IMR-90 (cell line): ENCODE measurements around the gene CORO1C. TPM values are rescaled to one million over a fixed set of nuclear protein-coding genes. Genes with fewer than 3 reads are reported as not detected.

Experiments
- ATAC-seq: fragments of 200-7000 bp; cut with Tn5 transposase; 2 replicates; pipeline ENCODE4 v1.9.1; 2020; ENCODE audit warnings: low read depth, mild to moderate bottlenecking, moderate library complexity
- BruUV-seq: library from RNA; stranded (reverse); fragments of 400-500 nt; replicated peaks from 2 replicates; lab custom pipeline; 2021; lab: Mats Ljungman, UMichigan
- CTCF ChIA-PET: fragments of 300-600 bp; formaldehyde crosslinking; extraction: SDS; loops from one replicate; lab custom pipeline; 2021; ENCODE audit warnings: antibody characterized with exemption; lab: Yijun Ruan, JAX
- POLR2A ChIA-PET: fragments of 300-600 bp; sonication (Branson Sonifier 250); formaldehyde crosslinking; loops from one replicate; lab custom pipeline; 2022; ENCODE audit warnings: antibody characterized with exemption; ENCODE audit not compliant: unreplicated experiment; lab: Charles Lee
- DNase-seq: peaks from one replicate; pipeline ENCODE4 v3.0.0; 2013
- H2AFZ ChIP-seq: replicated peaks from 2 replicates; pipeline ENCODE3; 2013; ENCODE audit warnings: low read length, mild to moderate bottlenecking; ENCODE audit not compliant: poor library complexity
- H2AK5ac ChIP-seq: 2 replicates; pipeline ENCODE4 v1.6.1; 2013; ENCODE audit warnings: low read depth, low read length, inconsistent platforms
- H2AK9ac ChIP-seq: replicated peaks from 2 replicates; pipeline ENCODE3; 2013; ENCODE audit warnings: mild to moderate bottlenecking, low read depth, low read length, moderate library complexity; ENCODE audit not compliant: poor library complexity
- H2BK120ac ChIP-seq: 2 replicates; pipeline ENCODE4 v1.6.1; 2013; ENCODE audit warnings: low read depth, low read length, inconsistent platforms
- H2BK15ac ChIP-seq: 3 replicates; pipeline ENCODE4 v1.6.1; 2013; ENCODE audit warnings: low read depth, low read length, inconsistent platforms
- H2BK20ac ChIP-seq: 2 replicates; pipeline ENCODE4 v1.6.1; 2013; ENCODE audit warnings: low read depth, mild to moderate bottlenecking, inconsistent platforms, low read length, moderate library complexity
- H2BK5ac ChIP-seq: 2 replicates; pipeline ENCODE4 v1.6.1; 2013; ENCODE audit warnings: mild to moderate bottlenecking, low read depth, low read length, inconsistent platforms; ENCODE audit not compliant: poor library complexity, severe bottlenecking
- H3K14ac ChIP-seq: replicated peaks from 2 replicates; pipeline ENCODE4 v1.6.1; 2013; ENCODE audit warnings: low read depth, low read length, inconsistent platforms
- H3K18ac ChIP-seq: 2 replicates; pipeline ENCODE4 v1.6.1; 2013; ENCODE audit warnings: low read depth, low read length, control low read depth
- H3K23ac ChIP-seq: 2 replicates; pipeline ENCODE4 v1.6.1; 2013; ENCODE audit warnings: low read depth, low read length, inconsistent platforms
- H3K27ac ChIP-seq: 2 replicates; pipeline ENCODE4 v1.5.1; 2013; ENCODE audit warnings: mild to moderate bottlenecking, control low read depth, low read length; ENCODE audit not compliant: insufficient read depth
- H3K27me3 ChIP-seq: 2 replicates; pipeline ENCODE4 v1.6.1; 2013; ENCODE audit warnings: low read length; ENCODE audit not compliant: control insufficient read depth, insufficient read depth
- H3K36me3 ChIP-seq: 2 replicates; pipeline ENCODE4 v1.6.1; 2013; ENCODE audit warnings: low read length, mixed read lengths; ENCODE audit not compliant: control insufficient read depth, insufficient read depth
- H3K4ac ChIP-seq: 2 replicates; pipeline ENCODE4 v1.6.1; 2013; ENCODE audit warnings: low read depth, low read length, inconsistent platforms
- H3K4me1 ChIP-seq: 2 replicates; pipeline ENCODE4 v1.6.1; 2013; ENCODE audit warnings: low read length, mixed read lengths; ENCODE audit not compliant: control insufficient read depth, insufficient read depth
- H3K4me2 ChIP-seq: 2 replicates; pipeline ENCODE4 v1.6.1; 2013; ENCODE audit warnings: low read depth, mild to moderate bottlenecking, control low read depth, low read length, moderate library complexity
- H3K4me3 ChIP-seq: 2 replicates; pipeline ENCODE4 v1.5.1; 2013; ENCODE audit warnings: low read depth, mild to moderate bottlenecking, control low read depth, low read length, moderate library complexity; ENCODE audit not compliant: insufficient read depth
- H3K56ac ChIP-seq: 2 replicates; pipeline ENCODE4 v1.6.1; 2013; ENCODE audit warnings: low read length, inconsistent platforms; ENCODE audit not compliant: insufficient read depth; ENCODE audit errors: extremely low read depth
- H3K79me1 ChIP-seq, 2 experiments: 2 replicates each; pipeline ENCODE4 v1.6.1; 2013; ENCODE audit warnings: low read length in 2 of 2, inconsistent platforms in 1 of 2, low read depth in 1 of 2
- H3K9ac ChIP-seq: 2 replicates; pipeline ENCODE4 v1.6.1; 2013; ENCODE audit warnings: low read depth, low read length, control low read depth
- H3K9me1 ChIP-seq: 2 replicates; pipeline ENCODE4 v1.6.1; 2013; ENCODE audit warnings: low read length, inconsistent platforms; ENCODE audit not compliant: insufficient read depth
- H3K9me3 ChIP-seq: 2 replicates; pipeline ENCODE4 v1.6.1; 2013; ENCODE audit warnings: low read length; ENCODE audit not compliant: control insufficient read depth, insufficient read depth
- H4K20me1 ChIP-seq: 2 replicates; pipeline ENCODE4 v1.6.1; 2013; ENCODE audit warnings: low read length, inconsistent platforms; ENCODE audit not compliant: insufficient read depth
- H4K5ac ChIP-seq: 2 replicates; pipeline ENCODE4 v1.6.1; 2013; ENCODE audit warnings: mild to moderate bottlenecking, low read depth, low read length, control low read depth
- H4K8ac ChIP-seq, 2 experiments: 2 replicates each; pipeline ENCODE4 v1.6.1; 2013; ENCODE audit warnings: low read depth in 2 of 2, low read length in 2 of 2, control low read depth in 1 of 2, inconsistent platforms in 1 of 2
- H4K91ac ChIP-seq: 2 replicates; pipeline ENCODE4 v1.6.1; 2013; ENCODE audit warnings: low read depth, low read length, inconsistent platforms; ENCODE audit not compliant: insufficient read depth
- MAFK ChIP-seq: IDR thresholded peaks from 2 replicates; pipeline ENCODE4 v1.6.1; 2012; ENCODE audit warnings: low read depth, low read length, improper control_type of control experiment
- MXI1 ChIP-seq: IDR thresholded peaks from 2 replicates; pipeline ENCODE4 v1.6.1; 2012; ENCODE audit warnings: low read depth, mild to moderate bottlenecking, low read length, moderate library complexity, borderline replicate concordance
- NFE2L2 ChIP-seq: fragments of 150-350 bp; IDR thresholded peaks from 2 replicates; pipeline ENCODE4 v1.6.1; 2016; ENCODE audit warnings: low read depth, mild to moderate bottlenecking, low read length
- RAD21 ChIP-seq: IDR thresholded peaks from 2 replicates; pipeline ENCODE4 v1.6.1; 2012; ENCODE audit warnings: low read length, improper control_type of control experiment
- RCOR1 ChIP-seq: IDR thresholded peaks from 2 replicates; pipeline ENCODE4 v1.6.1; 2012; ENCODE audit warnings: mild to moderate bottlenecking, low read length, improper control_type of control experiment; ENCODE audit not compliant: insufficient replicate concordance
- SMC3 ChIP-seq: fragments of 150-350 bp; IDR thresholded peaks from 2 replicates; pipeline ENCODE4 v1.6.1; 2016; ENCODE audit warnings: low read depth, mild to moderate bottlenecking, antibody characterized with exemption, low read length, moderate library complexity
- USF2 ChIP-seq: fragments of 150-350 bp; IDR thresholded peaks from 2 replicates; pipeline ENCODE4 v1.6.1; 2017; ENCODE audit warnings: mild to moderate bottlenecking, antibody characterized with exemption, low read length, low read depth
- WGBS, 2 experiments: methylation state at CpG; one replicate each; pipeline versions ENCODE4 v1.1.5 to v1.1.7; 2013; ENCODE audit warnings: missing lambda C conversion rate in 2 of 2; ENCODE audit not compliant: insufficient read length in 1 of 2; ENCODE audit errors: extremely low coverage in 2 of 2; 5-methylcytosine and 5-hydroxymethylcytosine counted together
- dilution Hi-C: fragments of 300-500 bp; cut with HindIII; formaldehyde crosslinking; loops from one replicate; pipeline ENCODE4 v1.14.3; 2018; ENCODE audit warnings: low sequenced_read_pairs; ENCODE audit not compliant: unreplicated experiment
- in situ Hi-C: fragments of 300-500 bp; cut with MboI; formaldehyde crosslinking; loops from 3 replicates; pipeline ENCODE4 v1.14.3; 2019; ENCODE audit warnings: low sequenced_read_pairs, inconsistent platforms, mixed read lengths
- intact Hi-C: fragments of 100-400 bp; cut with micrococcal nuclease; formaldehyde crosslinking; loops from 2 replicates; pipeline ENCODE4 v1.10.0; 2022
- polyA plus RNA-seq, 3 experiments: library from polyadenylated mRNA; depleted of rRNA; stranded (reverse); fragments of >200 nt; gene quantifications; 2 replicates each; pipeline ENCODE4 v1.2.3, GENCODE V29; 2012; ENCODE audit warnings: low replicate concordance in 1 of 3
- total RNA-seq: library from RNA; depleted of rRNA; stranded (reverse); fragments of >200 nt; gene quantifications from 2 replicates; pipeline ENCODE4 v1.2.3, GENCODE V29; 2012

The CORO1C gene
- total and polyA plus RNA-seq, 2 of the 4 experiments (the other 2 are of a cell fraction): 675 to 1,100 TPM

DNA sequence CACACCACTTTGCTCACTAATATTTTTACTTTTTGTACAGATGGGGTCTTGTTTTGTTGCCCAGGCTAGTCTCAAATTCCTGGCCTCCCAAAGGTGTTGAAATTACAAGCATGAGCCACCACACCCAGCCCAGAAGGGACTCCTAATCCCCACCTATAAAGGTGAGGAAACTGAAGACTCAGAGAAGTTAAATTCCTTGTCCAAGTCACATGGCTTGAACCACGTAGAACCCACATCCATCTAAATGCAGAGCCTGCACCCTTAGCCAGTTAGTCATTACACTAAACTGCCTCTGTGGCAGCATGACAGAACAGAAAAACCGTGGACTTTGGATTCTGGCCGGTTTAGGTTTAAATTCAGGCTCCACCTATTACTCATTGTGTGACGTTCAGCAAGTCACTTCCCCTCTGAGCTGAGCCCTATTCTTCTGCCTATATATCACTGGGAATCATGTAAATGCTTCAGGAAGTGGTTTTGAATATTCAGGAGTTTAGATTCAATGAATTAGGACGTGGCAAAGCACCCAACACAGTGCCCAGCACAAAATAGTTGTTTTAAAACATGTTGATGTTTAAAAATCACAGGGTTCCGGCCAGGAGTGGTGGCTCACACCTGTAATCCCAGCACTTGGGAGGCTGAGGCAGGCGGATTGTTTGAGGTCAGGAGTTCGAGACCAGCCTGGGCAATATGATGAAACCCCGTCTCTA is 3.0 kb upstream of the CORO1C start:
- CTCF ChIA-PET: interaction anchor here (0.6 kb wide), 1 partner anchor 26 kb away, joined by 4 read pairs; no protein-coding TSS in a partner anchor
- Histone ChIP-seq H4K8ac (peak overlapping the region in 1 of 2 experiments; percentile 78; a peak in 2 of 4 replicates), H4K20me1 (peaks cover 13% of the 10 kb centered on the region), H2AK5ac (peak overlapping the region; percentile 54; the same call in 1 of the 2 replicates), H4K5ac (no peak overlapping the region), H2BK120ac (peak overlapping the region; percentile 75), H3K4me3 (no peak overlapping the region), H3K23ac (peak overlapping the region; percentile 27; the same call in 1 of the 2 replicates), H3K36me3 (no peaks in the 10 kb centered on the region), H3K4me1 (peaks cover 4% of the 10 kb centered on the region; the same call in 1 of the 2 replicates), H2AFZ (peak overlapping the region; percentile 16), H2AK9ac (peak overlapping the region; percentile 57), H3K27ac (peak overlapping the region; percentile 38), H3K9me1 (peaks cover 7% of the 10 kb centered on the region), H2BK5ac (peak overlapping the region; percentile 41), H3K9ac (peak overlapping the region; percentile 8; the same call in 1 of the 2 replicates), H3K9me3 (no peaks in the 10 kb centered on the region; the same call in 1 of the 2 replicates), H2BK20ac (peak overlapping the region; percentile 82; the same call in 1 of the 2 replicates), H3K14ac (no peak overlapping the region), H2BK15ac (no peak overlapping the region; the same call in 2 of the 3 replicates), H3K4ac (peak overlapping the region; percentile 68), H3K4me2 (peak overlapping the region; percentile 20), H3K27me3 (no peaks in the 10 kb centered on the region), H3K79me1 (peaks cover 4 to 17% of the 10 kb centered on the region in 2 experiments), H4K91ac (peak overlapping the region; percentile 49), H3K18ac (no peak overlapping the region), H3K56ac (0 out of 2 replicates have a peak overlapping the region, but pooled peaks have one; percentile 52)
- no CpG with 5 or more reads among the region's 9 CpGs for WGBS, 2 experiments
- POLR2A ChIA-PET: interaction anchor here (0.6 to 0.7 kb wide), 2 partner anchors 11 to 496 kb away, joined by 3 to 5 read pairs; no protein-coding TSS in a partner anchor
- TF ChIP-seq MXI1: peak; percentile 44; the same call in 1 of the 2 replicates
- TF ChIP-seq RAD21: no peak
- TF ChIP-seq MAFK: peak; percentile 64
- peak; percentile 47; the same call in 1 of the 2 replicates for TF ChIP-seq NFE2L2
- TF ChIP-seq RCOR1: no peak
- no peak for TF ChIP-seq SMC3
- TF ChIP-seq USF2: peak; percentile 78
- BruUV-seq: no TSS peak
- peak; percentile 97 for DNase-seq
- dilution Hi-C loops: no loop called here
- intact Hi-C loops: loop anchor here (5.0 kb wide), 2 partner anchors 48 to 358 kb away; partner anchors contain the start of gene ALKBH2
- in situ Hi-C loops: no loop called here
- ATAC-seq: no peak
